Common myeloid progenitor, CD34-positive (primary cell): ENCODE measurements around the gene TCEAL1.
"Not testable (repeated sequence)": the region's sequence is repeated elsewhere in the genome, so short reads cannot be mapped to it uniquely, and the experiment has no call there.

Source experiments
- CTCF ChIA-PET: fragments of 350-600 bp; sonication (Branson Sonifier 250); formaldehyde crosslinking; loops from one replicate; lab custom pipeline; 2021; ENCODE audit warnings: antibody characterized with exemption; lab: Charles Lee
- POLR2A ChIA-PET: fragments of 350-600 bp; sonication (Branson Sonifier 250); formaldehyde crosslinking; loops from one replicate; lab custom pipeline; 2021; ENCODE audit warnings: antibody characterized with exemption; lab: Charles Lee
- DNase-seq, 3 donors: peaks; one replicate each; pipeline versions ENCODE4 v3.0.0 to v3.0.0-alpha.2; 2013
- H3K27ac ChIP-seq, 2 experiments: 1 replicate in 1 of 2; 2 replicates in 1 of 2; pipeline ENCODE4 v1.7.0; 2013; ENCODE audit warnings: inconsistent platforms in 2 of 2, low read length in 2 of 2, mild to moderate bottlenecking in 2 of 2, low read depth in 1 of 2, moderate library complexity in 1 of 2; ENCODE audit not compliant: severe bottlenecking in 2 of 2, insufficient read depth in 1 of 2, poor library complexity in 1 of 2
- H3K27me3 ChIP-seq, 5 experiments: replicated peaks in 2 of 5; 1 replicate in 3 of 5; 2 replicates in 2 of 5; pipeline versions ENCODE4 v1.6.1 to v1.7.0; 2013; ENCODE audit warnings: low read length in 4 of 5, mild to moderate bottlenecking in 2 of 5, moderate library complexity in 2 of 5, inconsistent platforms in 1 of 5; ENCODE audit not compliant: insufficient read depth in 5 of 5, control insufficient read depth in 4 of 5
- H3K36me3 ChIP-seq, 4 experiments: 1 replicate in 2 of 4; 2 replicates in 2 of 4; pipeline versions ENCODE4 v1.6.1 to v1.7.0; 2013; ENCODE audit warnings: low read length in 3 of 4, control low read depth in 1 of 4, mild to moderate bottlenecking in 1 of 4; ENCODE audit not compliant: control insufficient read depth in 4 of 4, insufficient read depth in 4 of 4
- H3K4me1 ChIP-seq, 4 experiments: 1 replicate in 3 of 4; 2 replicates in 1 of 4; pipeline versions ENCODE4 v1.6.1 to v1.7.1; 2013; ENCODE audit warnings: low read length in 3 of 4, mild to moderate bottlenecking in 3 of 4, control low read depth in 1 of 4, inconsistent platforms in 1 of 4, moderate library complexity in 1 of 4; ENCODE audit not compliant: control insufficient read depth in 4 of 4, insufficient read depth in 4 of 4; ENCODE audit errors: control extremely low read depth in 1 of 4
- H3K4me3 ChIP-seq, 7 experiments: 1 replicate in 4 of 7; 2 replicates in 3 of 7; pipeline versions ENCODE4 v1.5.1 to v1.7.0; 2013; ENCODE audit warnings: mild to moderate bottlenecking in 7 of 7, low read length in 6 of 7, moderate library complexity in 6 of 7, inconsistent platforms in 2 of 7, low read depth in 2 of 7, control low read depth in 1 of 7; ENCODE audit not compliant: insufficient read depth in 4 of 7, control insufficient read depth in 1 of 7; ENCODE audit errors: extremely low read depth in 1 of 7
- H3K9me3 ChIP-seq, 5 experiments: 1 replicate in 4 of 5; 2 replicates in 1 of 5; pipeline versions ENCODE4 v1.6.1 to v1.7.1; 2013; ENCODE audit warnings: low read length in 4 of 5, mild to moderate bottlenecking in 2 of 5, inconsistent platforms in 1 of 5, low read depth in 1 of 5, moderate library complexity in 1 of 5; ENCODE audit not compliant: control insufficient read depth in 4 of 5, insufficient read depth in 2 of 5; ENCODE audit errors: control extremely low read depth in 1 of 5
- WGBS: methylation state at CpG from one replicate; pipeline ENCODE4 v1.1.5; 2013; ENCODE audit not compliant: insufficient coverage; 5-methylcytosine and 5-hydroxymethylcytosine counted together

The TCEAL1 gene

GRCh38 chrX:103631145-103631544, 2.4 kb downstream of the TCEAL1 start:
- no peak for DNase-seq
- Histone ChIP-seq H3K27me3 (peaks cover 0 to 30% (median 0%) of the 10 kb centered on the region in 5 experiments), H3K27ac (no peak overlapping the region), H3K4me3 (no peak overlapping the region), H3K36me3 (peaks cover 0 to 3% (median 0%) of the 10 kb centered on the region in 4 experiments), H3K9me3 (no peaks in the 10 kb centered on the region), H3K4me1 (peaks cover 0 to 7% (median 0%) of the 10 kb centered on the region in 4 experiments)
- WGBS, result 97% methylated on average over 5 of the region's 5 CpGs
- ChIA-PET POLR2A (no interaction called here), CTCF (interaction anchor here (1.0 to 1.7 kb wide), 4 partner anchors 13 to 98 kb away, joined by 3 to 12 read pairs (median 5); no protein-coding TSS in a partner anchor)

GRCh38 chrX:103635436-103635835, 6.7 kb downstream of the TCEAL1 start:
- peaks cover 0 to 3% (median 0%) of the 10 kb centered on the region in 4 experiments for H3K36me3 ChIP-seq
- no peaks in the 10 kb centered on the region for H3K9me3 ChIP-seq
- 60% methylated on average over 1 of the region's 2 CpGs for WGBS
- ChIA-PET POLR2A (no interaction called here), CTCF (no interaction called here)
- no peak overlapping the region for H3K27ac ChIP-seq
- no peaks in the 10 kb centered on the region for H3K4me1 ChIP-seq
- peaks cover 0 to 14% (median 0%) of the 10 kb centered on the region in 5 experiments for H3K27me3 ChIP-seq
- no peak overlapping the region for H3K4me3 ChIP-seq
- no peak for DNase-seq

GRCh38 chrX:103637604-103638338, 9.0 kb downstream of the TCEAL1 start:
- peaks cover 0 to 9% (median 0%) of the 10 kb centered on the region in 5 experiments for H3K27me3 ChIP-seq
- no peak overlapping the region for H3K4me3 ChIP-seq
- H3K9me3 ChIP-seq, result no peaks in the 10 kb centered on the region
- no peak for DNase-seq
- no peaks in the 10 kb centered on the region for H3K36me3 ChIP-seq
- CTCF ChIA-PET, result no interaction called here
- no peaks in the 10 kb centered on the region for H3K4me1 ChIP-seq
- H3K27ac ChIP-seq, result no peak overlapping the region
- POLR2A ChIA-PET, result no interaction called here
- WGBS, result no CpG with 5 or more reads among the region's 2 CpGs

GRCh38 chrX:103638479-103639346, 9.9 kb downstream of the TCEAL1 start:
- not testable (repeated sequence) for H3K4me1 ChIP-seq, H3K27me3 ChIP-seq, H3K9me3 ChIP-seq, H3K36me3 ChIP-seq, H3K27ac ChIP-seq
- 31% methylated on average over 5 of the region's 6 CpGs for WGBS
- peak overlapping the region in 1 of 7 experiments; percentile 11 for H3K4me3 ChIP-seq
- peak in 1 of 3 donors; percentile 11 for DNase-seq
- CTCF ChIA-PET, result interaction anchor here (0.9 kb wide), 1 partner anchor 28 kb away, joined by 3 read pairs; no protein-coding TSS in a partner anchor
- POLR2A ChIA-PET, result interaction anchor here (0.6 kb wide), 1 partner anchor 9 kb away, joined by 3 read pairs; no protein-coding TSS in a partner anchor

GRCh38 chrX:103640401-103641155, 11.8 kb downstream of the TCEAL1 start:
- POLR2A ChIA-PET, result interaction anchor here (0.6 kb wide), 1 partner anchor 85 kb away, joined by 3 read pairs; no protein-coding TSS in a partner anchor
- Histone ChIP-seq H3K4me1 (no peaks in the 10 kb centered on the region), H3K27me3 (no peaks in the 10 kb centered on the region), H3K4me3 (no peak overlapping the region), H3K9me3 (no peaks in the 10 kb centered on the region), H3K36me3 (no peaks in the 10 kb centered on the region), H3K27ac (no peak overlapping the region)
- DNase-seq, result no peak
- CTCF ChIA-PET, result interaction anchor here (1.5 kb wide), 1 partner anchor 11 kb away, joined by 4 read pairs; no protein-coding TSS in a partner anchor
- WGBS, result 88% methylated on average over 2 of the region's 4 CpGs

GRCh38 chrX:103644125-103644524, 15.3 kb downstream of the TCEAL1 start:
- Histone ChIP-seq H3K4me3 (no peak overlapping the region), H3K4me1 (no peaks in the 10 kb centered on the region), H3K36me3 (no peaks in the 10 kb centered on the region), H3K27me3 (no peaks in the 10 kb centered on the region), H3K9me3 (no peaks in the 10 kb centered on the region), H3K27ac (no peak overlapping the region)
- POLR2A ChIA-PET, result no interaction called here
- WGBS, result no CpG with 5 or more reads among the region's 1 CpG
- DNase-seq, result no peak
- CTCF ChIA-PET, result interaction anchor here (1.8 kb wide), 1 partner anchor 14 kb away, joined by 5 read pairs; no protein-coding TSS in a partner anchor
